ENCODE measurements around the gene ITGAD. TPM values are rescaled to one million over a fixed set of nuclear protein-coding genes. Genes with fewer than 3 reads are reported as not detected.
"Not testable (repeated sequence)": the region's sequence is repeated elsewhere in the genome, so short reads cannot be mapped to it uniquely, and the experiment has no call there.

ITGAD gene
- total and polyA plus RNA-seq, 4 donors: 0.04 to 3.6 (median 2.1) TPM

- Histone ChIP-seq H3K9ac (ENCODE audit: low read depth in 1 of 2, low read length in 2 of 2) (no peak overlapping the region), H3K27ac (ENCODE audit: low read depth in 1 of 2, low read length in 2 of 2) (no peak overlapping the region), H3K9me3 (ENCODE audit: control insufficient read depth in 4 of 4, low read length in 3 of 4) (peaks cover 0 to 1% (median 0%) of the 10 kb centered on the region in 4 donors), H3K4me3 (ENCODE audit: low read depth in 1 of 3, low read length in 3 of 3) (no peak overlapping the region), H3K27me3 (ENCODE audit: control insufficient read depth in 4 of 4, insufficient read depth in 4 of 4, low read length in 3 of 4) (no peaks in the 10 kb centered on the region), H3K4me1 (ENCODE audit: control insufficient read depth in 4 of 4, insufficient read depth in 4 of 4, low read length in 3 of 4) (no peaks in the 10 kb centered on the region), H3K36me3 (ENCODE audit: control insufficient read depth in 4 of 4, insufficient read depth in 3 of 4, low read depth in 1 of 4, low read length in 3 of 4) (no peaks in the 10 kb centered on the region)
- DNase-seq (ENCODE audit: low spot score): no peak
- TF ChIP-seq JUND (IDR thresholded peaks at IDR 0.05): no peak
- TF ChIP-seq RXRA (IDR thresholded peaks at IDR 0.05): no peak
- no peak for TF ChIP-seq HNF4A (conservative IDR thresholded peaks at IDR 0.05)
- TF ChIP-seq RAD21 (IDR thresholded peaks at IDR 0.05): no peak
- TF ChIP-seq, protein P1, sequence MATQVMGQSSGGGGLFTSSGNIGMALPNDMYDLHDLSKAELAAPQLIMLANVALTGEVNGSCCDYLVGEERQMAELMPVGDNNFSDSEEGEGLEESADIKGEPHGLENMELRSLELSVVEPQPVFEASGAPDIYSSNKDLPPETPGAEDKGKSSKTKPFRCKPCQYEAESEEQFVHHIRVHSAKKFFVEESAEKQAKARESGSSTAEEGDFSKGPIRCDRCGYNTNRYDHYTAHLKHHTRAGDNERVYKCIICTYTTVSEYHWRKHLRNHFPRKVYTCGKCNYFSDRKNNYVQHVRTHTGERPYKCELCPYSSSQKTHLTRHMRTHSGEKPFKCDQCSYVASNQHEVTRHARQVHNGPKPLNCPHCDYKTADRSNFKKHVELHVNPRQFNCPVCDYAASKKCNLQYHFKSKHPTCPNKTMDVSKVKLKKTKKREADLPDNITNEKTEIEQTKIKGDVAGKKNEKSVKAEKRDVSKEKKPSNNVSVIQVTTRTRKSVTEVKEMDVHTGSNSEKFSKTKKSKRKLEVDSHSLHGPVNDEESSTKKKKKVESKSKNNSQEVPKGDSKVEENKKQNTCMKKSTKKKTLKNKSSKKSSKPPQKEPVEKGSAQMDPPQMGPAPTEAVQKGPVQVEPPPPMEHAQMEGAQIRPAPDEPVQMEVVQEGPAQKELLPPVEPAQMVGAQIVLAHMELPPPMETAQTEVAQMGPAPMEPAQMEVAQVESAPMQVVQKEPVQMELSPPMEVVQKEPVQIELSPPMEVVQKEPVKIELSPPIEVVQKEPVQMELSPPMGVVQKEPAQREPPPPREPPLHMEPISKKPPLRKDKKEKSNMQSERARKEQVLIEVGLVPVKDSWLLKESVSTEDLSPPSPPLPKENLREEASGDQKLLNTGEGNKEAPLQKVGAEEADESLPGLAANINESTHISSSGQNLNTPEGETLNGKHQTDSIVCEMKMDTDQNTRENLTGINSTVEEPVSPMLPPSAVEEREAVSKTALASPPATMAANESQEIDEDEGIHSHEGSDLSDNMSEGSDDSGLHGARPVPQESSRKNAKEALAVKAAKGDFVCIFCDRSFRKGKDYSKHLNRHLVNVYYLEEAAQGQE (IDR thresholded peaks at IDR 0.05): no peak
- no peak for TF ChIP-seq EGR1 (IDR thresholded peaks at IDR 0.05; ENCODE audit: low read depth in 2 of 2)
- no peak for TF ChIP-seq ATF3 (IDR thresholded peaks at IDR 0.05)
- no peak for TF ChIP-seq YY1 (IDR thresholded peaks at IDR 0.05)
- TF ChIP-seq SP1 (IDR thresholded peaks at IDR 0.05): no peak
- TF ChIP-seq FOXA1 (IDR thresholded peaks at IDR 0.05): no peak
- 71% methylated on average over 4 of the region's 4 CpGs for WGBS
These were observed 21.6 kb downstream of the ITGAD start for GRCh38 chr16:31414706-31415105.

DNA sequence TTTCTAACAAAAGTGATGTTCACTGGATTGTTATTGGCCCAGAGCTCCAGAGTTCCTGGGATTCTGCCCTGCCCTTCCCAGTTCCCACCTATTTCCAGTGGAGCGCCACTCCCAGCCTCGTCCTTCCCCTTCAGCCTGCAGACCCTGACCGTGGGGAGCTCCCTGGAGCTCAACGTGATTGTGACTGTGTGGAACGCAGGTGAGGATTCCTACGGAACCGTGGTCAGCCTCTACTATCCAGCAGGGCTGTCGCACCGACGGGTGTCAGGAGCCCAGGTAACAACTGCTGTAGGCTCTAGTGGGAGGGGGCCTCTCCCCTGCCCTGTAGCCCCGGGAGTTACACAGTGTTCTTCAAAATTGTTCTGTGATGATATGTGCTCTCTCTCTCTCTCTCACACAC is 23.2 kb downstream of the ITGAD start:
- DNase-seq (ENCODE audit: low spot score): no peak
- no peaks in the 10 kb centered on the region for H3K27me3 ChIP-seq (ENCODE audit: control insufficient read depth in 4 of 4, insufficient read depth in 4 of 4, low read length in 3 of 4)
- no peak for TF ChIP-seq FOXA2 (IDR thresholded peaks at IDR 0.05)
- no peak for TF ChIP-seq HNF4A (conservative IDR thresholded peaks at IDR 0.05)
- TF ChIP-seq RXRA (IDR thresholded peaks at IDR 0.05): no peak
- no peak for TF ChIP-seq GABPA (IDR thresholded peaks at IDR 0.05 in 1 of 2, conservative IDR thresholded peaks at IDR 0.05 in 1 of 2)
- no peak for TF ChIP-seq SP1 (IDR thresholded peaks at IDR 0.05)
- no peak for TF ChIP-seq EGR1 (IDR thresholded peaks at IDR 0.05; ENCODE audit: low read depth in 2 of 2)
- no peak for TF ChIP-seq NR2F2 (IDR thresholded peaks at IDR 0.05)
- TF ChIP-seq JUND (IDR thresholded peaks at IDR 0.05): no peak
- TF ChIP-seq, protein P1 (IDR thresholded peaks at IDR 0.05): no peak
- TF ChIP-seq MAX (IDR thresholded peaks at IDR 0.05): no peak
- TF ChIP-seq, protein P2, sequence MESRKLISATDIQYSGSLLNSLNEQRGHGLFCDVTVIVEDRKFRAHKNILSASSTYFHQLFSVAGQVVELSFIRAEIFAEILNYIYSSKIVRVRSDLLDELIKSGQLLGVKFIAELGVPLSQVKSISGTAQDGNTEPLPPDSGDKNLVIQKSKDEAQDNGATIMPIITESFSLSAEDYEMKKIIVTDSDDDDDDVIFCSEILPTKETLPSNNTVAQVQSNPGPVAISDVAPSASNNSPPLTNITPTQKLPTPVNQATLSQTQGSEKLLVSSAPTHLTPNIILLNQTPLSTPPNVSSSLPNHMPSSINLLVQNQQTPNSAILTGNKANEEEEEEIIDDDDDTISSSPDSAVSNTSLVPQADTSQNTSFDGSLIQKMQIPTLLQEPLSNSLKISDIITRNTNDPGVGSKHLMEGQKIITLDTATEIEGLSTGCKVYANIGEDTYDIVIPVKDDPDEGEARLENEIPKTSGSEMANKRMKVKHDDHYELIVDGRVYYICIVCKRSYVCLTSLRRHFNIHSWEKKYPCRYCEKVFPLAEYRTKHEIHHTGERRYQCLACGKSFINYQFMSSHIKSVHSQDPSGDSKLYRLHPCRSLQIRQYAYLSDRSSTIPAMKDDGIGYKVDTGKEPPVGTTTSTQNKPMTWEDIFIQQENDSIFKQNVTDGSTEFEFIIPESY (IDR thresholded peaks at IDR 0.05): no peak
- no peak for TF ChIP-seq FOXA1 (IDR thresholded peaks at IDR 0.05)
- TF ChIP-seq RAD21 (IDR thresholded peaks at IDR 0.05): no peak
- TF ChIP-seq, protein P3, sequence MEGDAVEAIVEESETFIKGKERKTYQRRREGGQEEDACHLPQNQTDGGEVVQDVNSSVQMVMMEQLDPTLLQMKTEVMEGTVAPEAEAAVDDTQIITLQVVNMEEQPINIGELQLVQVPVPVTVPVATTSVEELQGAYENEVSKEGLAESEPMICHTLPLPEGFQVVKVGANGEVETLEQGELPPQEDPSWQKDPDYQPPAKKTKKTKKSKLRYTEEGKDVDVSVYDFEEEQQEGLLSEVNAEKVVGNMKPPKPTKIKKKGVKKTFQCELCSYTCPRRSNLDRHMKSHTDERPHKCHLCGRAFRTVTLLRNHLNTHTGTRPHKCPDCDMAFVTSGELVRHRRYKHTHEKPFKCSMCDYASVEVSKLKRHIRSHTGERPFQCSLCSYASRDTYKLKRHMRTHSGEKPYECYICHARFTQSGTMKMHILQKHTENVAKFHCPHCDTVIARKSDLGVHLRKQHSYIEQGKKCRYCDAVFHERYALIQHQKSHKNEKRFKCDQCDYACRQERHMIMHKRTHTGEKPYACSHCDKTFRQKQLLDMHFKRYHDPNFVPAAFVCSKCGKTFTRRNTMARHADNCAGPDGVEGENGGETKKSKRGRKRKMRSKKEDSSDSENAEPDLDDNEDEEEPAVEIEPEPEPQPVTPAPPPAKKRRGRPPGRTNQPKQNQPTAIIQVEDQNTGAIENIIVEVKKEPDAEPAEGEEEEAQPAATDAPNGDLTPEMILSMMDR (IDR thresholded peaks at IDR 0.05; ENCODE audit: low read depth, low read length, missing input control): no peak
- TF ChIP-seq HNF4G (IDR thresholded peaks at IDR 0.05): no peak
- no peak for TF ChIP-seq TAF1 (conservative IDR thresholded peaks at IDR 0.05)
- H3K36me3 ChIP-seq (ENCODE audit: control insufficient read depth in 4 of 4, insufficient read depth in 3 of 4, low read depth in 1 of 4, low read length in 3 of 4): no peaks in the 10 kb centered on the region
- peaks cover 0 to 1% (median 0%) of the 10 kb centered on the region in 4 donors for H3K9me3 ChIP-seq (ENCODE audit: control insufficient read depth in 4 of 4, low read length in 3 of 4)
- H3K4me1 ChIP-seq (ENCODE audit: control insufficient read depth in 4 of 4, insufficient read depth in 4 of 4, low read length in 3 of 4): no peaks in the 10 kb centered on the region
- no peak overlapping the region for H3K9ac ChIP-seq (ENCODE audit: low read depth in 1 of 2, low read length in 2 of 2)
- H3K4me3 ChIP-seq (ENCODE audit: low read depth in 1 of 3, low read length in 3 of 3): no peak overlapping the region
- H3K27ac ChIP-seq (ENCODE audit: low read depth in 1 of 2, low read length in 2 of 2): no peak overlapping the region
- 75% methylated on average over 11 of the region's 11 CpGs for WGBS

DNA sequence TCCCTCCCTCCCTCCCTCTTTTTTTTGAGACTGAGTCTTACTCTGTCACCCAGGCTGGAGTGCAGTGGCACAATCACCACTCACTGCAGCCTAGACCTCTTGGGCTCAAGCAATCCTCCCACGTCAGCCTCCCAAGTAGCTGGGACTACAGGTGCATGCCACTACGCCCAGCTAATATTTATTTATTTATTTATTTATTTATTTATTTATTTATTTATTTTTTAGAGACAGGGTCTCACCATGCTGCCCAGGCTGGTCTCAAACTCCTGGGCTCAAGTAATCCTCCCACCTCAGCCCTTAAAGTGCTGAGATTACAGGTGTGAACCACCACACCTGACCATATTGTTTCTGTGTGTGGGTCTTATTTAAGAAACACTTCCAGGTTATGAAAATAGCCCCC is 23.9 kb downstream of the ITGAD start:
- not testable (repeated sequence) for H3K27me3 ChIP-seq (ENCODE audit: control insufficient read depth in 4 of 4, insufficient read depth in 4 of 4, low read length in 3 of 4); H3K36me3 ChIP-seq (ENCODE audit: control insufficient read depth in 4 of 4, insufficient read depth in 3 of 4, low read depth in 1 of 4, low read length in 3 of 4); H3K9me3 ChIP-seq (ENCODE audit: control insufficient read depth in 4 of 4, low read length in 3 of 4); H3K4me1 ChIP-seq (ENCODE audit: control insufficient read depth in 4 of 4, insufficient read depth in 4 of 4, low read length in 3 of 4); H3K9ac ChIP-seq (ENCODE audit: low read depth in 1 of 2, low read length in 2 of 2); H3K27ac ChIP-seq (ENCODE audit: low read depth in 1 of 2, low read length in 2 of 2); DNase-seq (ENCODE audit: low spot score); H3K4me3 ChIP-seq (ENCODE audit: low read depth in 1 of 3, low read length in 3 of 3)
- 82% methylated on average over 2 of the region's 2 CpGs for WGBS
